Muscle layer of duodenum (tissue), 2 donors: ENCODE measurements around the gene SHROOM3.

Experiments
- H3K27ac ChIP-seq: one replicate; pipeline ENCODE4 v1.7.0; 2013; ENCODE audit warnings: mild to moderate bottlenecking, low read length
- H3K27me3 ChIP-seq: one replicate; pipeline ENCODE4 v1.7.0; 2013; ENCODE audit warnings: low read depth, mild to moderate bottlenecking, control low read depth, low read length
- H3K36me3 ChIP-seq, 2 donors: one replicate each; pipeline ENCODE4 v1.7.0; 2013; ENCODE audit warnings: low read length in 2 of 2, control low read depth in 1 of 2, mild to moderate bottlenecking in 1 of 2; ENCODE audit not compliant: insufficient read depth in 2 of 2, control insufficient read depth in 1 of 2
- H3K4me1 ChIP-seq, 2 donors: one replicate each; pipeline ENCODE4 v1.7.0; 2013; ENCODE audit warnings: low read length in 2 of 2, mild to moderate bottlenecking in 2 of 2, control low read depth in 1 of 2, moderate library complexity in 1 of 2; ENCODE audit not compliant: insufficient read depth in 2 of 2, control insufficient read depth in 1 of 2
- H3K4me3 ChIP-seq, 2 donors: one replicate each; pipeline ENCODE4 v1.7.0; 2013; ENCODE audit warnings: low read length in 2 of 2, low read depth in 1 of 2, mild to moderate bottlenecking in 1 of 2
- H3K9me3 ChIP-seq, 2 donors: one replicate each; pipeline ENCODE4 v1.7.0; 2013; ENCODE audit warnings: low read length in 2 of 2, control low read depth in 1 of 2, mild to moderate bottlenecking in 1 of 2; ENCODE audit not compliant: control insufficient read depth in 1 of 2
- donor health status: healthy.

SHROOM3 gene

DNA sequence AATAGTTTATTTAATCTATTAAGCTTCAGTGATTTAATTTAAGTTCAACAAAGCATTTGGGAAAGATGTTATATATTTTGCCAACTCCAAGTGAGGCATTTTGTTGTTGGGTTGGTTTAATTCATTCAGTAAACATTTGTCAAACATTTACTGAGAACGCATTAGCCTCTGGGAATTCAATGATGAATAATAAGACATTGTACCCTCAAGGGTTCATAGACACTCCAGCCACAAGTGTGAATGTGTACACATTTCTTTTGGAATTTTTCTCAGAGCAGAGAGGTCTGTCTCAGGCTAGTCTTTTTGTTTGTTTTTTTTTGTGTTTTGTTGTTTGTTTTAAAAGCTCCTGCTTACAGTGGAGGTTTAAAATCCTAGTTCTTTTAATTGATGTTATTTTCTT, 259.0 kb downstream of the SHROOM3 start:
- peaks cover 11% of the 10 kb centered on the region in 2 donors for H3K4me1 ChIP-seq
- peak overlapping the region; percentile 11 for H3K27ac ChIP-seq

DNA sequence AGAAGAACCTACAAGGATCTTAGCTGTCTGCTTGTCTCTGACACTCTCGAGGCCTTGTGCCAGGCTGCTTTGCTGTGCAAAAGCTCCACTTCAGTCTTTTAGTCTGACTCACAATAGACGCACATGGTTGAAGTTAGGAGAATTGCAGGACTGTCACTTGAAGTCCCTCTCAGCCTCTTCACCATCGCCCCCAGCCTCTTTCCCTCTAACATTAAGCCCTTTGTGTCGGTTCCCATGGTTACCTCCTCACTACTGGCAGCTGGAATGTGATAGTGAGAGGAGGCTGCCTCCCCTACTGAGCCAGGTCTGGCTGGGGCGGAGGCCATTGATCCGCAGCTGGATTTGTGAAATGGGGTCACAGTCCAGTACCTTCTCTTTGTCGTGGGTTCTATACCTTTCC, 261.1 kb downstream of the SHROOM3 start:
- Histone ChIP-seq H3K9me3 (no peaks in the 10 kb centered on the region), H3K4me3 (no peak overlapping the region), H3K27ac (no peak overlapping the region), H3K4me1 (peaks cover 8 to 10% of the 10 kb centered on the region in 2 donors), H3K36me3 (no peaks in the 10 kb centered on the region), H3K27me3 (no peaks in the 10 kb centered on the region)

More for the DNA sequence above, 259.0 kb downstream of the SHROOM3 start:
- H3K36me3 ChIP-seq, result no peaks in the 10 kb centered on the region
- no peaks in the 10 kb centered on the region for H3K9me3 ChIP-seq
- H3K4me3 ChIP-seq, result no peak overlapping the region
- H3K27me3 ChIP-seq, result no peaks in the 10 kb centered on the region

DNA sequence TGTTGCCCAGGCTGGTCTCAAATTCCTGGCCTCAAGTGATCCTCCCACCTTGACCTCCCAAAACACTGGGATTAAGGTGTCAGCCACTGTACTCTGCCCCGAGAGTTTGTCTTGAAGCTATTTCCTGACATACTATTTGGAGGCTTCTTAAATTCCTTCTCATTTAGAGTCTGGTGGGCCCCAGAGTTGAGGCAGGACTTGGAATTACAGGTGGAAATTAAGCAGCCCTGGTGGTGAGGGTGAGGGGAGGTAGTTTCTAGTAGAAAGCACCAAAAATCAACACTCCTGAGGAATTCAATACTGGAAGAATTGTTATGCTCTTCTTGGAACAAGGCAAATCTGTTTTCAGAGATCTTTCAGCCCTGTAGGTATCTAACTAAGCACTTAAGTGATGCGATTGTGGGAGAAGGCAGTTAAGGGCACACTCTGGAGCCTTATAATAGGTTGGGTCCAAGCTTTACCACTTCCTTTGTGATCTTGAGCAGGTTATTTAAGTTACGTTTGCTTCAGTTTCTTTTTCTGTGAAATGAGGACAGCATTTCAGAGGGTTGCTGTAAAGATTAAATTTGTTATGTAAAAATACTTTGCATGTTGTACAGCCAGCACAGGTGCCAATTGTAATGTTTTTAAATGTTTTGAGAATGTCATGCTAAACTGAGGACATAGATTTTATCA, 262.2 kb downstream of the SHROOM3 start:
- no peak overlapping the region for H3K27ac ChIP-seq
- H3K9me3 ChIP-seq, result no peaks in the 10 kb centered on the region
- H3K27me3 ChIP-seq, result no peaks in the 10 kb centered on the region
- H3K4me3 ChIP-seq, result no peak overlapping the region
- H3K36me3 ChIP-seq, result no peaks in the 10 kb centered on the region
- H3K4me1 ChIP-seq, result peaks cover 4 to 10% of the 10 kb centered on the region in 2 donors

DNA sequence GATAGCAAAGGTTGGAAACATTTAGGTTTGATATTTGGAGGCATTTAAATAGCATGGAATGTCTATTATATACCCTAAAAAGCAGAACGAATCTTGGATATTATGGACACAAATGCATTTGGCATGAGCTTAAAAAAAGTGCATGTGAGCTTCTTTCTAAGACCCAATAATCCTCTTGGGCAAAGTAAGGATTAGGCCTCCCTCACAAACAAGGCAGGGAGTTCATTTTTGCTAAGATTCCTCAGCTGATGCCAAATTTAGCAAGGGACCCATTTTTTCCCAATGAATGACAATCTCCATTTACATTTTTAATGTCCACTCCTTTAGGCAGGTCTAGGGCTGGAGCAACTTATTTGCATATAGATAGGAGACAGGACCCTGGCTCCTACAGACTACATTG, 263.1 kb downstream of the SHROOM3 start:
- no peaks in the 10 kb centered on the region for H3K36me3 ChIP-seq
- no peaks in the 10 kb centered on the region for H3K27me3 ChIP-seq
- H3K4me1 ChIP-seq, result peaks cover 13 to 17% of the 10 kb centered on the region in 2 donors
- H3K27ac ChIP-seq, result no peak overlapping the region
- no peaks in the 10 kb centered on the region for H3K9me3 ChIP-seq
- no peak overlapping the region for H3K4me3 ChIP-seq

DNA sequence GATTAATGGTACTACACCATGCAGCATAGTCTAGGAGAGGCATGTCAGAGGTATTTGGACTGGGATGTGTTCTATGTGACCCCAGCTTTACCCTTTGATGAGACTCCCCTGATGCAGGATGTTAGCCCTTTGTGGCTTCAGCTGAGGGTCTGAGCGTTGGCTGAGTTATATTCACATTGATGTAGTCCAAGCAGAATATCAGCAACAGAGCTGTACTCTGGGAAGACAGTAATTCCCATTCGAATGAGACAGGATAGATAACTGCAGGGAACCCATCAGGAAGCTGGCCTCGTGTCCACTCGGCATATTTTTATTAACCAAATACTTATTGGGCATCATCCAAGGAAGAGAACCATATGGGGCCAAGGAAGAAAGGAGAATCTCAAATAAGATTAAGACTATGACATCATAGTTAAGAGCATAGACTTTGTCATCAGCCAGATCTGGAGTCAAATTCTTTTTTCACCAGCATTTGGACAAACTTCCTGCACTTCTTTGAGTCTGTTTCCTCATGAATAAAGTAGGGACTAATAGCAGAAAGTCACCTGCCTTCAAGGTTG, 264.8 kb downstream of the SHROOM3 start:
- Histone ChIP-seq H3K36me3 (no peaks in the 10 kb centered on the region), H3K27ac (no peak overlapping the region), H3K4me1 (peaks cover 24 to 34% of the 10 kb centered on the region in 2 donors), H3K4me3 (no peak overlapping the region), H3K9me3 (no peaks in the 10 kb centered on the region), H3K27me3 (no peaks in the 10 kb centered on the region)

DNA sequence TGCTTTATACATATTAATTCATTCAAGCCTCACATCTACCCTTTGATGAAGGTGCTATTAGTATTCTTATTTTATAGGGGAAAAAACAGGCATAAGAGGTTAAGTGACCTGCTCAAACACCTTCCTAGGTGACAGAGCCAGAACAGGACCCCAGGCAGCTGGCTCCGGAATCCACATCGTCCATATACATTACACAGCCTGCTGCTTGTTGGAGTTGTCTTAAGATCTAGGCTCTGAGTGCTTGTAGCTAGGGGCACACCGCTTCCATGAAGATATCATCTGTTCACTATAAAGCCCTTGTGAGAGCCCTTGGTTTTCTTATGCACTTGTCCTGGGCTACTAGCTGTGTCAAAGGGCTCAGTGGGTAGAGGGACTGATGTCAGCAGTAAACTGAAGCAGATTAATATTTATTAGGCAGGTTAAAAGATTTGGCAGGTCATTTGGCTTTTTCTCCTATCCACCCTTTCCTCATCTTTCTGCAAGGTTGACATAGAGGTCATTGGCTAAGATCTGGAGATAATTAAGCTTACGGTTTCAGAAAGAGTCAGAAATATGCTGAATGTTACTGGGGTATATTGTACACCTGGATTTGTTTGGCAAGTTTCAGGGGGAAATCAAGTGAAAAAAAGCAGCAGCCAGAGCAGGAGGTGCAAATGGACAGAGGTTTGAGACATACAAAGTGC, 267.6 kb downstream of the SHROOM3 start:
- H3K4me1 ChIP-seq, result peaks cover 28 to 36% of the 10 kb centered on the region in 2 donors
- H3K27me3 ChIP-seq, result no peaks in the 10 kb centered on the region
- peak overlapping the region; percentile 94 for H3K27ac ChIP-seq
- H3K4me3 ChIP-seq, result no peak overlapping the region
- no peaks in the 10 kb centered on the region for H3K9me3 ChIP-seq
- H3K36me3 ChIP-seq, result no peaks in the 10 kb centered on the region

DNA sequence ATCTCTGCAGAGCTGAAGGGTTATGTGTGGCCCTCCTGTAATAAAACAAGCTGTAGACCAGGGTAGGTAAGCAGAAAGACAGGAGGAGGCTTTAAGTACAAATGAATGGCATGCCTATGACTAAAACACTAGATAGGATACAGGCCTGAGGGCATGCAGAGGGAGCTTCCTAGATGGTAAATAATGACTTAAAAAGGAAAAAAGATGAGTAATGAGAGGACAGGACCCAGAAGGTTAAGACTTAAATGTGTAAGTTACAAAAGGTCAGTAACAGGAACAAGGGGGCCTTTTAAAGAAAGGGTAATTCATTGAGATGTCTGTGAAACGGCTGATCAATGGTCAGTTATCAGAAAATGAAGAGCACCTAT, 268.1 kb downstream of the SHROOM3 start:
- H3K4me3 ChIP-seq, result no peak overlapping the region
- H3K27ac ChIP-seq, result peak overlapping the region; percentile 94
- no peaks in the 10 kb centered on the region for H3K36me3 ChIP-seq
- no peaks in the 10 kb centered on the region for H3K27me3 ChIP-seq
- H3K9me3 ChIP-seq, result no peaks in the 10 kb centered on the region
- peaks cover 28 to 36% of the 10 kb centered on the region in 2 donors for H3K4me1 ChIP-seq

DNA sequence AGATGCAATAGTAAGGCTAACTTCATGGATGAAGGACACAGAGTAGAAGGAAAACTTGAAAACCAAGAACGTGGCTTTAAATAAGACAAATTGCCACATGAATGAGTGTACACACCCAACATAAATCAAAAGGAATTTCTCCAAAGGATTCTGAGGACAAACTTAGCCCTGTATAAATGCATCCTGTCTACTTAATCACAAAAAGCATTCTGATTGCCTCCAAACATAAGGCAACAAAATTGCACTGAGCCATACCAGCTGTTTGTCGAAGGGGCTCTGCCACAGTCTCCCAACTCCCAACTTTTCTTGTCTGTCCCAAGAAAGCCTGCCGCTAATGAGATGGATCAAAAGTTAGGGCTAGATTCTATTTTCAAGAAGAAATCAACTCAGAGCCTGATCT, 268.6 kb downstream of the SHROOM3 start:
- H3K27ac ChIP-seq, result peak overlapping the region; percentile 94
- no peak overlapping the region for H3K4me3 ChIP-seq
- H3K27me3 ChIP-seq, result no peaks in the 10 kb centered on the region
- H3K36me3 ChIP-seq, result no peaks in the 10 kb centered on the region
- peaks cover 28 to 36% of the 10 kb centered on the region in 2 donors for H3K4me1 ChIP-seq
- H3K9me3 ChIP-seq, result no peaks in the 10 kb centered on the region

DNA sequence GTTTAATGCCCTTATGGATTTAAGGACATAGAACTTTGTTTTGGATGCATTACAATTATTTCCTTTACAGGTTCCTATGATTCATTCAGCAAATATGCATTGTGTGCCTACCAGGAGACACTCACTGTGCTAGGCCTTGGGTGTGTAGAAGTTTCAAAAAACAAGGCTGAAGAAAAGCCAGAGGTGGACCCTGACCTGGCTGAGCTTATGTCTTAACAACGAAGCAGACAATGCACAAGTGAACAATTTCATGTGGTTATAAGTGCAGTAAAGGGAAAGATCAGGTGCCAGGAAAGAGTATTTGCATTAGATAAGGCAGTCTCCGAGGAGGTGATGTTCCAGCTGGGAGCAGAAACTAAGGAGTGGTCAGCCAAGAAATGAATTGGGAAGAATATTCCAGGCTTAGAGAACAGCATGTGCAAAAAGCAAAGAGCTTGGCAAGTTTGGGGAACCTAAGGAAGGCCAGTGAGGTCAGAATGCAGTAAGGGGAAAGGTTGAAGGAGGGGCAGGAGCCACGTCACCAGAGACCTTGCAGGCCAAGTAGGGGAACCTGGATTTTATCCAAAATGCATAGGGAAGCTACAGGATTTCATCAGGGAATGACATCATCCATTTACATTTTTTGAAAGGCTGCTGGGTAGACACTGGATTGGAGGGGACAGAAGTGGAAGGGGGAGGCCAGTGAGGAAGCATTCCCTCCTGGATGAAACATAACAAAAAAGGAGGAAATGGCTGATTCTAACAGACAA, 269.3 kb downstream of the SHROOM3 start:
- no peaks in the 10 kb centered on the region for H3K36me3 ChIP-seq
- peaks cover 28 to 35% of the 10 kb centered on the region in 2 donors for H3K4me1 ChIP-seq

DNA sequence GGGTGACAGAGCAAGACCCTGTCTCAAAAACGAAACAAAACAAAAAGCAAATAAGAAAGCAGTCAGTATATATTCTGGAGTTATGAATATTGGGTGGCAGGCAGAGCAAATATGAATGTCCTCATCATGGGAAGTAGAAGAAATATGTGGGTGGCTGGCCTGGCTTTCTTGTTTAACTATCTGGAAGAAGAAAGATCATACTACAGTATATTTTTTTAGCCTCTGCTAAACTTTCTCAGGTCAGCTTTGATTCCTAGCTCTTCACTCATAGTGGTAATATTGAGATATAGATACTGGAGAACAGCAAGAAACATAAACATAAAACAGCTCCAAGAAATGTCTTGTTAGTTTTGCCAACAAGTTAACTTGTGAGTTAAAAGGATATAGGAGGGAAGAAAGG, 270.4 kb downstream of the SHROOM3 start:
- H3K27me3 ChIP-seq, result no peaks in the 10 kb centered on the region
- no peaks in the 10 kb centered on the region for H3K9me3 ChIP-seq
- H3K36me3 ChIP-seq, result no peaks in the 10 kb centered on the region
- H3K4me1 ChIP-seq, result peaks cover 26 to 28% of the 10 kb centered on the region in 2 donors
- no peak overlapping the region for H3K4me3 ChIP-seq
- peak overlapping the region; percentile 94 for H3K27ac ChIP-seq

More for the DNA sequence above, 269.3 kb downstream of the SHROOM3 start:
- Histone ChIP-seq H3K27me3 (no peaks in the 10 kb centered on the region), H3K4me3 (no peak overlapping the region), H3K27ac (peak overlapping the region; percentile 94), H3K9me3 (no peaks in the 10 kb centered on the region)

DNA sequence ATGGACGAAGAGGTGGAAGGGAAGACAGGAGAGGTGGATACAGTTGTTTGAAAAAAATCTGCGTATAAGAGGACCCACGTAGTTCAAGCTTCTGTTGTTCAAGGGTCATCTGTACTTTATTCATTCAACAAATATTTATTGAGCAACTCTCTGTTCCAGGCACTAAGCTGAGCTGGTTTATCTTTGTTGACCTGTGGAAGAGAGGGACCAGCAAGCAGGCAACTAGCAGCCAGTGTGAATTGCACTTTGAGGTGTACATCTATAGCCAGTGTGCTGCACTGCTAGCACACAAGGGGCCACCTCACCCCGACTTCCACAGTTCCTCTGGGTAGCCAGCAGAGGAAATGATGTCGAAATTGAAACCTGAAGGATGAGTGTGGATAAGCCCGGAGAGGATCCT, 271.6 kb downstream of the SHROOM3 start:
- Histone ChIP-seq H3K27me3 (no peaks in the 10 kb centered on the region), H3K4me3 (no peak overlapping the region), H3K27ac (no peak overlapping the region), H3K4me1 (peaks cover 26 to 28% of the 10 kb centered on the region in 2 donors), H3K9me3 (no peaks in the 10 kb centered on the region), H3K36me3 (no peaks in the 10 kb centered on the region)
